Stimulated activated CD4-positive, alpha-beta T cell treated with anti-CD3 and anti-CD28 coated beads, TNF-alpha, amount 100 ng/mL, for 4 hours (primary cell): ENCODE results near the gene LRRFIP1.
A peak's percentile ranks its signal among the peaks of the same experiment; 100 is the strongest.
"Not testable (repeated sequence)": the region's sequence is repeated elsewhere in the genome, so short reads cannot be mapped to it uniquely, and the experiment has no call there.

Experiments
- DNase-seq, 3 experiments: peaks; one replicate each; pipeline ENCODE4 v3.0.0-alpha.2; 2020; ENCODE audit warnings: low read depth in 3 of 3

The LRRFIP1 gene

GRCh38 chr2:237597196-237598145, 29.9 kb upstream of the LRRFIP1 start:
- no peak for DNase-seq

DNA sequence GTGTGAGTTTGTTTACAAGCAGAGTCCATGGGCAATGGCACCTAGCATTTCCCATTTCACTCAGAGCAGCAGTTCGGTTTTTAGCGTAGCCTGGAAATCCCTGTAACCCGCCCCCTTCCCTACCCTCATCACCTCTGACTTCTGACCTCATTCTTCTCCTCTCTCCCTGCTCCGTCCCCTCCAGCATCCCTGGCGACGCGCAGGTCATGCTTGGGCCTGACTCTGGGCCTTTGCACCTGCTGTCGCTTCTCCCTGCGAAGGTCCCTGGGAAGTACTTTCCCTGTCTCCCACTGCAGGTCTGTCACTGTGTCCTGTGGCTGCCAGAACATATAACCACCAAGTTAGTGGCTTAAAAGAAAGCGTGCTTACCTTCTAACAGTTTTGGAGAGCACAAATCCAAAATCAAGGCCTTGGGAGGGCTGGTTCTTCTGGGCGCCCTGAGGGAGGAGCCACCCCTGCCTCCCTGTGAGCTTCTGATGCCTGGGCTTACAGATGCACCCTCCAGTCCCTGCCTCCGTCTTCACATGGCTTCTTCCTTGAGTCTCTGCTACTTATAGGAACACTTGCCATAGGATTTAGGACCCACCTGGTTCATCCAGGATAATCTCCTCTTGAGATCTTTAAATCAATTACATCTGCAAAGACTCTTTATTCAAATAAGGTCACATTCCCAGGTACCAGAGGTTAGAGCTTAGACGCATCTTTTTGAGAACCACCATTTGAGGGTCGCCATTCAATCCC, 28.7 kb upstream of the LRRFIP1 start:
- DNase-seq: no peak

DNA sequence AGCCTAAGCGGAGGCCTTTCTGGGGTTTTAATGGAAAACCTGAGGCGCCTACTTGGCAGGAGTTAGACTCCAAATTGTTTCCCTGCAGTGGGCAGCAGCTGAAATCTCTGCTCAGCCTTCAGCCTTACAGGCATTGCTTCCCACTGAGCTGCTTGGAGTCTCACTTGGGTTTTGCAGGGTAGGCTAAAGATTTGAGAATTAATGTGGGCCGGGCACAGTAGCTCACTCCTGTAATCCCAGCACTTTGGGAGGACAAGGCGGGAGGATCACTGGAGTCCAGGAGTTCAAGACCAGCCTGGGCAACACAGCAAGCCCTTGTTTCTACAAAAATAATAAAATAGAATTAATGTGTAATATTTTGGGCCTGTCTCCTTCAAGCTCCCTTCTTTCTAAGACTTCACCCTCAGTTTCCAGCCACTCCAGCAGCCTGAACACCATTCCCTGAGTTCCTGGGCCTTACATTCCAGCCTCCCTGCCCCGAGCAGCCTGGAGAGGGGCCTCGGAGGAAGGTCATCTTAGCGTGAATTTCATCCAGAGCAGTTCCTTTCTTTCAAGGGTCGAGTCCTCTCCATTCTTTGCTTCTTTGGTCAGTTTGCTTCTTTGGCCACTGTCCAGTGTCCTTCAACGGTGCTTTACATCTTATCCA, 27.8 kb upstream of the LRRFIP1 start:
- DNase-seq: no peak

- DNase-seq: no peak
Observed at GRCh38 chr2:237600205-237600846, 27.1 kb upstream of the LRRFIP1 start.

DNA sequence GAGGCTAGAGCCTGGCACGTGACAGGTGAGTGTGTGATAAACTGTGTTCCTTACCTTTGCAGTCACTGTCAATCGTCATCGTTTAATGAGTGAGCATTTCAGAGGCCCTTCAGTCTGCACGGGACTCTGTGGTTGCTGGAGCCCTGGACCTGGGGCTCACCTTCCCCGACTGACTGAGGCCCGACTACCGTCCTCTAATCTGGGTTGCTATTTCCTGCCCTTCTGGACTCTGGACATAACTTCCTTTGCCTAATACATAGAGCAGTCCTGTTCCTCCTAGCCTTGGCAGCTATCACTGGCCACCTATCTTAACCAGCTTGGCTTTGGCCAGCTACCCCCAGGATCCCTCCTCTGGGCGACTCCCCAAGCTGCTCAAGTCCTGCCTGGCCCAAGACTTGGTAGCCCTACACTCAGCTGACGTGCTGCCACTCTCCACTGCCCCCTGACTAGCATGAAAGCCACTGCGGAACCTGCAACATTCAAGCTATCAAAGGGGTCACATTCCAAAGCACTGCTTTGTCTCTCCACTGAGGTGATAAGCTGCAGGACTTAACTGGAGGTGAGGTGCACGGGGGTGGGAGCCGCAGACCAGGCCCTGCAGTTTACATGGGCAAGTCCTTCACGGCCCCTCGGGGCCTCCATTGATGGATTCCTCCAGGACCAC, 25.8 kb upstream of the LRRFIP1 start:
- DNase-seq: no peak

DNA sequence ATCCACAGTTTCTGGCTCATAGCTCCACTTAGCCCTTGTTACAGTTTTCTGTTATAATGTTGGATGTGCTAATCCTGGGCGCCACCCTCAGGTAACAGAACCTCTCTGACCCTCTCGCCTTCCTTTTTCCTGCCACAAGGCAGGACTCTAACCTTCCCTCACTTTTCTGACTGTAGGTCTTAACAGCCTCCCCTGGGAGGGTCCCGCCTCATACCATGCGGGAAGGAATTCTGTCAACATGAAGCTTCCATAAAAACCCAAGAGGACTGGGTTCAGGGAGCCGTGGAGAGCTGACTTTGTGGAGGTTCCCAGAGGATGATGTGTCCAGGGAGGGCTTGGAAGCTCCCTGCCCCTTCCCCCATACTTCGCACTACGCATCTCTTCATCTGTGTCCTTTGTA, 25.0 kb upstream of the LRRFIP1 start:
- no peak for DNase-seq

DNA sequence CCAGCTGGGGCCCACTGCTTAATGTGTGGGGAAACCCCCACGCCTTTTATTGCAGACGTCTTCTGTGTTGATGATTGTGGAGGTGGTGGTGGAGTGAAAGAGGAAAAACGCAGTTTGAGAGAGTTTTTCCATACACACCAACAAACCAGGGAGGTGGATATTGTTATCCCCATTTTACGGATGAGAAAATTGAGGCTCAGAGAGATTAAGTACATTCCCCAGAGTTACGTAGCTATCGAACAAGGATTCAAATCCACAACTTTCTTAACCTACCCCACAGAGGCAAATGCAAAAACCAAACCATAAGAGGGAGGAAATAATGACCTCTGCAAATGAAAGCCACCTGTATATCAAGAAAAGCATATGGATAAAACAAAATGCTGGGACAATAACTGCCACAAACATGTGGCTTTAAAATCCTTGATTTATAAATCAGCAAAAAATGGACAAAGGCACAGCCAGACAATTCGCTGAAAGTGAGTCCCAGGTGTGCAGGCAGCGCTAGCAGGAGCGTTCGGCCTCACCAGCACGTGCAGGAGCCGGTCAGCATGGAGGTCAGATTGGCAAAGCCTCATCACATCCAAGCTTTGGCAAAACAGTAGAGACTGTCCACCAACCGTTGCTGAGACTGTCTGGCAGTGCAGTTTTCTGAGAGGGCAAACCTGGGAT, 24.2 kb upstream of the LRRFIP1 start:
- DNase-seq: no peak

- DNase-seq: peak in 2 of 3 experiments; percentile 24 to 37
Observed at GRCh38 chr2:237603718-237604362, 23.5 kb upstream of the LRRFIP1 start.

- no peak for DNase-seq
Observed at GRCh38 chr2:237604391-237604790, 23.0 kb upstream of the LRRFIP1 start.

DNA sequence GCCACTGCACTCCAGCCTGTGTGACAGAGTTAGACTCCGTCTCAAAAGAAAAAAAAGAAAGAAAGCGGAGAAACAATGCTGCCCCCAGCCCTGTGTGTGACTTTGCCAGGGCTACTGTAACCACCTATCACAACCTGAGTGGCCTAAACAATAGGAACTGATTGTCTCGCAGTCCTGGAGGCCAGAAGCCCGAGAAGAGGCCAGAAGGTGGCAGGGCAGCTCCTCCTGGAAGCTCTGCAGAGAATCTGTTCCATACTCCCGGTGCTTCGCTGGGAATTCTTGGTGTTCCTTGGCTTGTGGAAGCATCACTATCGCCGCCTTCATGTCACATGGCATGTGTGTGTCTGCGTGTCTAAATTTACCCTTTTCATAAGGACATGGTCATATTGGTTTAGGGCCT, 22.4 kb upstream of the LRRFIP1 start:
- DNase-seq: no peak

DNA sequence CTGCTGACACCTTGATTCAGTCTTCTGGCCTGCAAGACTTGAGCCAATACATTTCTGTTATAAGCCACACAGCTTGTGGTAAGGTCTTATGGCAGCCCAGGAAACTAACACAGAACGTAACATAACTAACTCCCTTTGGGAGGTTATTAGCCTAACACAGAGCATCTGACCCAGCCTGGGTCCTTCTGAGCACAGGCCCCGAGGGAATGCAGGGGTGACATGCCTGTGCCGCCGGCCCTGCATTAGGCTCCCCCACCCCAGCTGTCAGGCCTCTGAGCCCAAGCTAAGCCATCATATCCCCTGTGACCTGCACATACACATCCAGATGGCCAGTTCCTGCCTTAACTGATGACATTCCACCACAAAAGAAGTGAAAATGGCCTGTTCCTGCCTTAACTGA, 20.9 kb upstream of the LRRFIP1 start:
- DNase-seq: not testable (repeated sequence)

DNA sequence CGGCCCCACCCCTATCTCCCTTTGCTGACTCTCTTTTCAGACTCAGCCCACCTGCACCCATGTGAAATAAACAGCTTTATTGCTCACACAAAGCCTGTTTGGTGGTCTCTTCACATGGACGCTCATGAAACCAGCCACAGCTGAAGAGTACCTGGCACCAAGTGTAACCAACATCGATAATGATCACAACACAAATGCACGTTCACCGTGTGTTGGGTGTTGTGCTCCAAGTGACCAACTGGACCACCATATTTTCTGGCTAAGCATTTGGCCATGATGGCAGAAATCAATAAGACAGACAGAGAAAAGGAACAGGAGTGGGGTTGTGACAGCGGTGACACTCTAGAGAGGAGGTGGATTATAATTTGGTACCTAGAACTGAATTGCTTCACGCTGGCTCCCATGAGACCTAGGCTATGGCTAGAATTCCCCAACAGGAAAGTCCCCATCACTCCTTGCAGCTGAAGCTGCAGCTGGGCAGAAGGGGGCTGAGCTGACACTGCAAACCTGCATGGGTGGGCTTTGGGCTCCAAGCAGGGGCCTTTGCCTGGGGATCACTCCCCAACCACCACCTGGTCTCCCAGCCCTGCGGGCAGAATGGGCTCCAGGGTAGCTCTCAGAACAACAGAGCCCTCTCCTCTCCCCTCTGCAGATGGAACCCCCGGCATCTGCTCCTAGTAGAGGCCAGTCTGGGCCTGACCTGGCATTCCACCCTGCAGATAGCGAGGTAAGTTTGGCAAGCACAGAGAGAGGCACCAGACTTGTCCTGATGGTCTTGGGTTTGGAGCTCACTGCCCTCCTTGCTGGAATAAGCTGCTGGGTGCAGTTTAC, 14.6 kb upstream of the LRRFIP1 start:
- no peak for DNase-seq

DNA sequence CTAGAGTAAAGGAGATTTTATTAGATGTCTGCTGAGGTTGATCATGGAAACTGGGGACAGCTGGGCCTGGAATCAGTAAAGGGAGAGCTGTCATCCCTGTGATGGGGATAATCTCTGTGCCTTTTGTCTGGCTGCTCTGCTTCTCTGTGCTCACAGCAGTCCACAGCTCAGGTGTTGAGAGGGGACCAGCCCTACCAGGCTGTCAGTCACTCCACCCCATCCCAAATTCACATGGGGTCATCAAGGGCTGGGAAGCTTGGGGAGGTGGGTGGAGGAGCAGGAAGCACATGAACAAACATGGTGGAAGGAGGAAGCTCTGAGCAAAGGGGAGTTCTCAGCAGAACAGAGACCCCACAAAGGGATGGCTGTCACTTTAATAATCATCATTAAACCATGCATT, 13.7 kb upstream of the LRRFIP1 start:
- no peak for DNase-seq

DNA sequence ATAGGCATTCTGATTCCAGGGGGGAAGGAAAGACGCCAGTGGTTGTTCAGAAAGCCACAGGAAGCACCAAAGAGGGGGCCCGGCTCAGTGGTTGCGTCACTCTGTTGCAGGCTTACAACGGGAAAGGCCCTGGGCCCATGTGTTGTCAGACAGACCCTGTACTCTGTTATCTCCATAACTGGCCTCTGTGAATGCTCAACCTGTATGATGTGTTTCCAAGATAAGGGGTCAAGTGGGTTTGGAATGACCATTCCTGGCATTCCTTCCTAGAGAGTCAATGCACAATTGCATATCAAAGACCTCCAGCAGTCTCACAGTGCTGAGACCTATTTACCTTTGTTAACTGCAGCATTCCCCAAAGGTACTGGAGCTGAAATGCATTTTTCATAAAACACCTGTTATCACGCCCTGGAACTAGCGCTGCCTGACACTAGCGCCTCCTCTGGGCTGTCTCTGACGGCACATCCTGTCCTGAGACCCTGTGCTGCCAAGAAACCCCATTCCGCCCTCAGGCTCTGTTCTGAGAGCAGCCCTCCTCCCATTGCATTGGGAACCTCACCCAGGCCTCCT, 13.2 kb upstream of the LRRFIP1 start:
- no peak for DNase-seq

- DNase-seq: no peak
Observed at GRCh38 chr2:237615631-237616249, 11.6 kb upstream of the LRRFIP1 start.

DNA sequence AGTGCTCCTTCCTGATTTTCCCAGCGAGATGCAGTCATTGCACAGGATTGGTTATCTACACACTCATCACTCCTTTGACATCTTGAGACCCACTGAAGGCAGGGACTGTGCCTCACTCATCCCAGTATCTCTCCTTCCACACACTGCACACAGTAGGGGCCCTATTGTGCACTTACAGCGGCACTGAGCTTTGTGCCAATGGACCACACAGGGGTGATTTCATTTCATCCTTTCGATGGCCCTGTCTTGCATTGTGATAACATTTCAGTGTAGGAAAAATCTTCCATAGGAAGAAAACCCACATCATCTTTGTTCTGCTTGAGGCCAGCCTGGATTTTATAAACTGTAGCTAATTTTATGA, 11.0 kb upstream of the LRRFIP1 start:
- no peak for DNase-seq

DNA sequence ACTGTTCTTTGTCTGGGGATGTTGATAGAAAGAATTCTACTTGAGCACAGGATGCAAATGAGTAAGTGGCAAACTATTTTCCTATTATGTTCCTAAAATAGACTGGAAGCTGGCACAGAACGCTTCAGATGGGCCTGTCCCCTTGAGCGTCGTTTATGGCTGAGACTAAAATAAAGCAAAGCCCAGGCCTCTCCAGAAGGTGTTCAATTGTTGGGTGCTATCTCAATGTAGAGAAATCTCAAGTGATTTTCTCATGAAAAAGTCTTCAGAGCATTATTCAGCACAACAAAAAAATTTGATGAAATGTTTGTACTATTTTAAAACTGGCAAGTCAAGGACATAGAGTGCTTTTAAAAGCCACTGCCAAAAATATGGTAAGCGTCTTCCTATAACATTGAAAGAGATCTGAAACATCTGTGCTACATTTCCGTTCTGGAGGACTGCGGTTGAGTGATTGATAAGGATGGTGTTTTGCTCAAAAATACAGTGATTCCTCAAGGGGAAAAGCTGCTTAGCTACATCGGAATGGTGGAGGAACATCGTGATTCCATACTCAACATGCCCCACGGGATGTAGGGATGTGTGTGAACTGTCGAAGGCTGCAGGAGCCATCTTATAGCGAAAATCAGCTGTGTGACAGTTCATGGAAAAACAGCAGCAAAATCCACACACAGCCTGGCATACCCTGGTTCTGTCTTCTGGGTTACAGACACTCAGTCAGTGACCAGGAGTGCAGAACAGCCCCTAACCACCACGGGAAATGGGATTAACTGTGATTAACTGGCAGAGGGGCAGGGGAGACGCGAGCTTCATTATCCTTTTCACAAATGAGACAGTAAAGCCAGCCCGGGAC, 10.4 kb upstream of the LRRFIP1 start:
- DNase-seq: no peak

GRCh38 chr2:237617587-237617982, 9.8 kb upstream of the LRRFIP1 start:
- DNase-seq: no peak
